GM23248 (cell line): ENCODE measurements around the gene PLCH1. TPM values are rescaled to one million over a fixed set of nuclear protein-coding genes. Genes with fewer than 3 reads are reported as not detected.

Source experiments
- DNase-seq: peaks from one replicate; pipeline ENCODE4 v3.0.0-alpha.2; 2015
- H2AFZ ChIP-seq: fragments of 200-600 bp; sonication (generic); 2 replicates; pipeline ENCODE4 v1.6.1; 2016; ENCODE audit warnings: antibody characterized with exemption
- H3F3A ChIP-seq: fragments of 200-600 bp; sonication (generic); 2 replicates; pipeline ENCODE4 v1.6.1; 2016; ENCODE audit warnings: mild to moderate bottlenecking, antibody characterized with exemption, mixed run types; ENCODE audit not compliant: insufficient read depth
- H3K27ac ChIP-seq: fragments of 200-600 bp; sonication (generic); 2 replicates; pipeline ENCODE4 v1.5.1; 2016; ENCODE audit warnings: mild to moderate bottlenecking
- H3K27me3 ChIP-seq: fragments of 200-600 bp; sonication (generic); replicated peaks from 2 replicates; pipeline ENCODE4 v1.6.1; 2016; ENCODE audit warnings: mild to moderate bottlenecking; ENCODE audit not compliant: insufficient read depth
- H3K36me3 ChIP-seq: fragments of 200-600 bp; sonication (generic); 2 replicates; pipeline ENCODE4 v1.6.1; 2016; ENCODE audit warnings: low read depth, mild to moderate bottlenecking
- H3K4me1 ChIP-seq: fragments of 200-600 bp; sonication (generic); 2 replicates; pipeline ENCODE4 v1.6.1; 2016; ENCODE audit warnings: mild to moderate bottlenecking; ENCODE audit not compliant: insufficient read depth
- H3K4me2 ChIP-seq: fragments of 200-600 bp; sonication (generic); one replicate; pipeline ENCODE4 v1.6.1; 2016; ENCODE audit warnings: mild to moderate bottlenecking; ENCODE audit not compliant: unreplicated experiment
- H3K4me3 ChIP-seq: fragments of 200-600 bp; sonication (generic); 2 replicates; pipeline ENCODE4 v1.5.1; 2016; ENCODE audit warnings: mild to moderate bottlenecking
- H3K79me2 ChIP-seq: fragments of 200-600 bp; sonication (generic); 2 replicates; pipeline ENCODE4 v1.6.1; 2016; ENCODE audit warnings: mild to moderate bottlenecking; ENCODE audit not compliant: insufficient read depth
- H3K9ac ChIP-seq: fragments of 200-600 bp; sonication (generic); 2 replicates; pipeline ENCODE4 v1.6.1; 2016; ENCODE audit warnings: mild to moderate bottlenecking
- H3K9me2 ChIP-seq: fragments of 200-600 bp; sonication (generic); 2 replicates; pipeline ENCODE4 v1.6.1; 2016; ENCODE audit warnings: mixed run types, mild to moderate bottlenecking, moderate library complexity; ENCODE audit not compliant: insufficient read depth
- H3K9me3 ChIP-seq: fragments of 200-600 bp; sonication (generic); one replicate; pipeline ENCODE4 v1.6.1; 2017; ENCODE audit warnings: low read depth
- H4K20me1 ChIP-seq: fragments of 200-600 bp; sonication (generic); 2 replicates; pipeline ENCODE4 v1.6.0; 2016; ENCODE audit not compliant: insufficient read depth
- EZH2 ChIP-seq: fragments of 200-600 bp; sonication (generic); IDR thresholded peaks from 2 replicates; pipeline ENCODE4 v1.6.1; 2018; ENCODE audit warnings: antibody characterized with exemption, mild to moderate bottlenecking; ENCODE audit not compliant: insufficient read depth, poor library complexity, severe bottlenecking
- EZH2phosphoT487 ChIP-seq: fragments of 200-600 bp; sonication (generic); IDR thresholded peaks from 2 replicates; pipeline ENCODE4 v1.6.1; 2018; ENCODE audit warnings: antibody characterized with exemption, moderate library complexity, mild to moderate bottlenecking, low read depth; ENCODE audit not compliant: insufficient read depth
- WGBS, 2 experiments: methylation state at CpG; one replicate each; pipeline ENCODE4 v1.1.6; 2015 to 2017; ENCODE audit warnings: low lambda C conversion rate in 2 of 2, low coverage in 1 of 2; ENCODE audit errors: missing lambda C conversion rate in 2 of 2; 5-methylcytosine and 5-hydroxymethylcytosine counted together
- in situ Hi-C: fragments of 300-500 bp; cut with MboI; formaldehyde crosslinking; loops from 2 replicates; pipeline ENCODE4 v1.15.0; 2020
- polyA plus RNA-seq: library from polyadenylated mRNA; unstranded; fragments of >200 nt; fragmentation: Nextera tagmentation; extraction: Ambion mirVana; gene quantifications from 2 replicates; pipeline ENCODE4 v1.2.1, GENCODE V29; 2016
- total RNA-seq: library from RNA; depleted of rRNA; stranded (reverse); fragments of >200 nt; shearing (Covaris generic); gene quantifications from 2 replicates; pipeline ENCODE4 v1.2.3, GENCODE V29; 2014

PLCH1 gene
- total and polyA plus RNA-seq, 2 experiments from 2014 or later: not detected

DNA sequence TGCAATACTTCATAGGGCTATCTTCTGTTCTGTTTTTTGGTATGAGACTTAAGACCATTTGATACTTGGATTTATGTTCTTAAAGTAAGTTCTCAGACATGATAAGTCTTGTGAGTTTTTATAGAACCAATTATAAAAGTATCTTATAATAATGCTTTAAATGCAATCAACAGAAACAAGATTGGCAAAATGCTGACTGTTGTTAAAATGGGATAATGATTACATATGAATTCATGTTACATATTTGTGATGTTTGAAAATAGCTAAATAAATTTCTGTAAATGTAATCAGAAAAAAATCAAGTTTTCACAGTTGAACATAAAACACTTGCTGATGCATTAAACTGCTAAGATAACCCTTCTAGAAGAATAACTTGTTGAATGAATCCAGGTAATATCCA, 148.3 kb downstream of the PLCH1 start:
- Histone ChIP-seq H3K36me3 (no peaks in the 10 kb centered on the region), H3K9me2 (no peaks in the 10 kb centered on the region), H2AFZ (no peak overlapping the region), H3K79me2 (no peaks in the 10 kb centered on the region), H3K27me3 (no peaks in the 10 kb centered on the region), H3K9ac (no peak overlapping the region), H3K4me1 (no peaks in the 10 kb centered on the region), H3K4me2 (no peak overlapping the region), H3F3A (no peaks in the 10 kb centered on the region), H3K9me3 (no peaks in the 10 kb centered on the region), H3K4me3 (no peak overlapping the region), H3K27ac (no peak overlapping the region), H4K20me1 (no peaks in the 10 kb centered on the region)
- TF ChIP-seq EZH2phosphoT487: no peak
- no peak for DNase-seq
- in situ Hi-C loops: no loop called here

DNA sequence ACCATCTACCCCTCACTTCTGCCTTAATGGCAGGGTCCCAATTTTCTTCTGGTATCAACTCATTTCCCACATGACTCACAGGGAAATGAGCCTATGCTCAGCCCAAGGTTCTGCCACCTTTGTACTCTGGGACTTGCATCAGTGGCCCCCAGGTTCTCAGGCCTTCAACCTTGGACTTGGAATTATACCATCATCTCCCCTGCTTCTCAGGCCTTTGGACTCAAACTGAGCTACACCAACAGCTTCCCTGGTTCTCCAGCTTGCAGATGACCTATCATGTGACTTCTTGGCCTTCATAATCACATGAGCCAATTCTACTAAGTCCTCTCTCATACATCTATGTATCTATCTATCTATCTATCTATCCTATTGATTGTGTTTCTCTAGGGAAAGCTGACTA, 149.5 kb downstream of the PLCH1 start:
- Histone ChIP-seq H3K27ac (no peak overlapping the region), H2AFZ (no peak overlapping the region), H4K20me1 (no peaks in the 10 kb centered on the region), H3K4me1 (no peaks in the 10 kb centered on the region), H3K4me3 (no peak overlapping the region), H3F3A (no peaks in the 10 kb centered on the region), H3K9me3 (no peaks in the 10 kb centered on the region), H3K9ac (no peak overlapping the region), H3K36me3 (no peaks in the 10 kb centered on the region), H3K9me2 (no peaks in the 10 kb centered on the region), H3K27me3 (no peaks in the 10 kb centered on the region), H3K4me2 (no peak overlapping the region), H3K79me2 (no peaks in the 10 kb centered on the region)
- in situ Hi-C loops: no loop called here
- no peak for DNase-seq
- TF ChIP-seq EZH2 (no peak), EZH2phosphoT487 (no peak)

DNA sequence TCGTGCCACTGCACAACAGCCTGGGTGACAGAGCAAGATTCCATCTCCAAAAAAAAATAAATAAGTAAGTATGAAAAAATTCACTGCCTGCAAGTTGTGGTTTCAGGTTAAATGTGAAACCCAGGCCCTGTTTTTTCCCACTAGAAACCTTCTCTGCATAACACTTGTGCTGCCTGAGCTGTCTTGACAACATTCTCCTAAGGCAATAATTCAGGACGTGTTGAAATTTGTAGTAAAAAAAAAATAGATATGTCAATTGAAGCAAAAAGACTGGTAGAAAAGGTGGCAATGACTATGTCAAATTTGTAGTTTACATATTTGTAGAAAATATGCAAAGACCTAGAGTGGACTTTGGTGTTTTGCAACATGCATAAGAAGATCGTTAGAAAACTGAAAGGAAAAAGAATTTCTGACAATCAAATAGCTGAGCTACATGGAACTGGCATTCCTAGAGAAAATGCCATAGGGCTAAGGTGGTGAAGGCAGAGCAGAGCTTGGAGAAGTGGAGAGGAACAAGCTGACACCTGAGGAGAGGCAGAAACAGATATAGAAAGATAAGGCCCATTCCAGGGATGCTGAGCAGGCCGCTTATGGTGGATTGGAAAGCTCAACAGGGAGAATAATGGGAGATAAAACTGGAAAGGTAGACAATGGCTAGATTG, 150.2 kb downstream of the PLCH1 start:
- no peak for TF ChIP-seq EZH2
- no peak for TF ChIP-seq EZH2phosphoT487
- no peak overlapping the region for H3K4me2 ChIP-seq

DNA sequence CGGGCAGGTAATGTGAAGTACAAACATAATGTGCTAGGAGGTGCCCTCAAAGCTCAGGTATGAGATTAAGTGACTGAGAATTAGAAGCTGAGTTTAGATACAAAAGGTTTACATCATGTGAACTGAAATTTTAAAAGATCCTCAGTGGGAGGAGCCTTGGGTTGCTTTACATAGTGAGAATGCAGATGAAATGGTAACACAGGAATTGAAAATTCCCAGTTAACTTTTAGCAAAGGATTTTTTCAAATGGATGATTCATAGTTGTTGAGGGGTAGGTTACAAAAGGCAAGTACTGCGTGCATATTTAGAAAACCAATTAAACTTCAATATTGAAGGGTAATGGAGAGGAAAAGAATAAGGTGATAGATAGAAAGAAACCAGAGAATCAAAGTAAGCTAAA, 157.3 kb downstream of the PLCH1 start:
- Histone ChIP-seq H3K4me3 (no peak overlapping the region), H3K9ac (no peak overlapping the region), H3K9me2 (no peaks in the 10 kb centered on the region), H3K79me2 (no peaks in the 10 kb centered on the region), H3F3A (no peaks in the 10 kb centered on the region), H3K9me3 (no peaks in the 10 kb centered on the region), H3K27ac (no peak overlapping the region), H4K20me1 (no peaks in the 10 kb centered on the region), H3K36me3 (no peaks in the 10 kb centered on the region), H3K4me2 (no peak overlapping the region), H3K27me3 (no peaks in the 10 kb centered on the region), H3K4me1 (peaks cover 6% of the 10 kb centered on the region; the same call in 1 of the 2 replicates), H2AFZ (no peak overlapping the region)
- TF ChIP-seq EZH2phosphoT487: no peak
- TF ChIP-seq EZH2: no peak
- 73 to 75% methylated on average over 2 of the region's 2 CpGs for WGBS, 2 experiments
- no peak for DNase-seq
- in situ Hi-C loops: no loop called here

More for the DNA sequence above, 150.2 kb downstream of the PLCH1 start:
- no peak overlapping the region for H3K9ac ChIP-seq
- H3K27me3 ChIP-seq: no peaks in the 10 kb centered on the region
- H3K4me3 ChIP-seq: no peak overlapping the region
- no peaks in the 10 kb centered on the region for H3K9me2 ChIP-seq
- H4K20me1 ChIP-seq: no peaks in the 10 kb centered on the region
- no peaks in the 10 kb centered on the region for H3K36me3 ChIP-seq
- no peaks in the 10 kb centered on the region for H3F3A ChIP-seq
- H3K27ac ChIP-seq: no peak overlapping the region
- no peaks in the 10 kb centered on the region for H3K79me2 ChIP-seq
- 74 to 76% methylated on average over 4 of the region's 4 CpGs for WGBS, 2 experiments
- no peak overlapping the region for H2AFZ ChIP-seq
- no peaks in the 10 kb centered on the region for H3K9me3 ChIP-seq
- no peaks in the 10 kb centered on the region for H3K4me1 ChIP-seq
- in situ Hi-C loops: no loop called here
- no peak for DNase-seq

DNA sequence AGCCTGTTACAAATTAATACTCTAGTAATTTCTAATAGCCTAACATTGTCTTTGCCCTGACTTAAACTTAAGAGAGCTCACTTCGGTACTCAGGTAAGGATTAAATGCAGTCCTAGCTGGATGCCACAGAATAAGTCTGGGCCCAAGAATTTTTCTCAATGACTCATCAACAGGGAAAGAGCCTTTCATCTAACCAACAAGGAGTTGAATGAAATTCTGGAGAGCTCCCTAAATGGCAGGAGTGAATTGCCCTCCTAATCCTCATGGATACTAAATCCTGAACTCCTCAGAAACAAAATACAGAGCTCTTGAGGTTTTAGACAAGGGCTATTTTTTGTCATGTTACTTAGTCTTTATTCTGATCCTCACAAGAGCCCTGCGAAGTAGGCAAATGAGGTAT, 159.5 kb downstream of the PLCH1 start:
- Histone ChIP-seq H3K9me3 (no peaks in the 10 kb centered on the region), H3K79me2 (no peaks in the 10 kb centered on the region), H4K20me1 (no peaks in the 10 kb centered on the region), H3K27ac (no peak overlapping the region), H3K9me2 (no peaks in the 10 kb centered on the region), H3K9ac (no peak overlapping the region), H3K4me3 (no peak overlapping the region), H3K4me1 (peaks cover 6% of the 10 kb centered on the region; the same call in 1 of the 2 replicates), H3F3A (no peaks in the 10 kb centered on the region), H3K4me2 (no peak overlapping the region), H3K36me3 (no peaks in the 10 kb centered on the region), H2AFZ (no peak overlapping the region), H3K27me3 (no peaks in the 10 kb centered on the region)
- in situ Hi-C loops: no loop called here
- WGBS, 2 experiments: 72 to 87% methylated on average over 2 of the region's 2 CpGs
- no peak for TF ChIP-seq EZH2
- no peak for TF ChIP-seq EZH2phosphoT487
- peak; percentile 13 for DNase-seq
